NCI-H1694 treated with DMSO at 0.1 percent for 48 hours (cell line): ENCODE data around the gene SLC29A2.

ENCODE experiments used
- DNase-seq: peaks from one replicate; lab custom pipeline; 2025; lab: John Stamatoyannopoulos, UW

Gene SLC29A2

DNA sequence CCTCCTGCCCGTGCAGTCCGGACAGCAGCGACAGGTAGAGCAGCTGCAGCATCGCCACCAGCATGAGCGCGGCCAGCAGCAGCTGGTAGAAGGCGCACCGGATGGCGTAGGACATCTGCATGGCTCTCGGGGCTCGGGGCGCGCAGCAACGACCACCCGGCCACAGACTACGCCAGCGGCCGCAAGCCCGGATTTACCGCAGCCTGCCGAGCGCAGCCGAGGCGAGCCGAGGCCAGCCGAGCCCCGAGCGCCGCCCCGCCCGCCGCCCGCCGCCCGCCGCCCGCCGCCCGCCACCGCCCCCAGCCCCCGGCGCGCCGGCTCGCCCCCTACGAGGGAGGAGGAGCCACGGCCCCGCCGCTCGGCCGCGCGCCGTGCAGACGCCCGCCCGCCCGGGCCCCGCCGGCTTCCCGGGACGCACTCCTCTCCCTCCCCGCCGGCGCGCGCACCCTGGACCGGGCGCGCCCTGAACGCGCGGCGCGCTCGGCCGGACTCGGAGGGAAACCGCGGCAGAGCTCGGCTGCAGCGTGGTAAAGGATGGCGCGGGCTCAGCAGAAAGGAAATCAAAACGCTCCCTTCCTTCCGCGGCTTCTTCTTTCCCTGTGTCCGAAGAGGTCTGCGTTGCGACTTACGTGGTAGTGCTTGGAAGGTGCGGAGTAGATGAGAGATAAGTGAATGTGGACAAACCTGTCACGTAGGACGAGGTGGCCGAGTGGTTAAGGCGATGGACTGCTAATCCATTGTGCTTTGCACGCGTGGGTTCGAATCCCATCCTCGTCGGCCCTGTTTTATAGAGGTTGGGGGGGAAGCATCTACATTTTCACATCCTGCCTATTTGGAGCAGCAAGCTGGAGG lies 23.9 kb downstream of the SLC29A2 start, which contains the start of gene B4GAT1:
TSS of gene B4GAT1 (minus strand) at position 205 of the 852 bp plus-strand sequence. CDS start at position 121, 84 bp downstream.
- peak; percentile 70 for DNase-seq

DNA sequence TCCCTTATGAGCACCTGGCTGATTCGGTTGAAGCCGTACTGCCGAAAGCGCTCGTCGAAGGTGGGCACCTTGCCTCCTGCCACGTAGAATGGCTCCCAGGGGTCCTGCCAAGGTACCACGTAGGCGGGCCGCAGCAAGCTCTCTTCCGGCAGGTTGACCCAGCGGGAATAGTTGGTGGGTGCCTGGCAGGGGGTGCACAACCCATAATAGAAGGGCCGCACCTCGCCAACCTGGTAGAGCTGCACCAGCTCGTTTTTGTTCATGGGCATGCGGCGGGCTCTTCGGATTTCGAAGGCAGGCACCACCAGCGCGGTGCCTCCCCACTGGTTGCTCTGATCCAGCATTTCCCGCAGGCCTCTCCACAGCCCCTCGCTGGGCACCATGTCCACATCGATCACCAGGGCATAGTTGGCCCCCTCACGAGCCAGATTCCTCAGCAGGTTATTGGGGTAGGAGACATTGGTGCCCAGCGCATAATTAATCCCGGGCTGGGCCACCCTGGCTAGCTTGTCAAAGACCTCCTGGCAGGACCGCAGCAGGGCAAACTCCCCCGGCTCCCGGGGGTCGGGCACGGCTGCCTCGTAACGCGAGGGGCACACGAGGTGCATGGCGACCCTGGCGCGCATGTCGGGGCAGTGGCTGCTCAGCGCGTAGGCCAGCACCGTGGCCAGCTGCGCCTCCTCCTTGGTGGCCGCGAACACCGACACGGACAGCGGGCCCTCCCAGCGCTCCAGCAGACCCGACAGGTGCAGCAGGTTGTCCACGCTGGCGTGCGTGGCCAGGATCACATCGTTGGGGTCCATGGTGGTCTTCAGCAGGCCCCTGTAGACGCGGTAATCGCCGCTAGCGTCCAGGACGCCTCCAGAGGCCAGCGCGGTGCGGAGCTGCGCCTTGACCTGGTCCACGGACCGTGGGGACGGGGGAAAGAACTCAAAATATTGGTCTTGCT lies 24.8 kb downstream of the SLC29A2 start:
- no peak for DNase-seq

DNA sequence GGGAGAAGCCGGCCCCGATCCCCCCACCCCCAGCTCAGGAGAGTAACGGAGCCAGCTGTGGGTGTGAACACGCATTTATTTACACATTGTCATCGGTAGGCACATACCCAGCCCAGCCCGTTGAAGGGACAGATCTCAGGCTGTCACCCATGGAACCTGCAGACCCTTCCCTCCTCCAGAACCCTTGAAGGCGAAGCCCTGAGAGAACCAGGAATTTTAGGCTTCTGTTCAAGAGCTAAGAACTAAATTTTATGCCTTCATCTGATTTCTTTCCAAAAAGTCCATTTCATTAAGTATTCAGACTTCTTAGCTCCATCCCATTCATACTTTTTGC lies 26.3 kb downstream of the SLC29A2 start:
- no peak for DNase-seq

GRCh38 chr11:66344550-66345315 lies 26.8 kb downstream of the SLC29A2 start, which contains the start of gene BRMS1:
Gene BRMS1 (minus strand): TSS chr11:66345104. CDS start chr11:66342234, 2,870 bp downstream.
- DNase-seq: peak; percentile 83

- DNase-seq: no peak
Observed at GRCh38 chr11:66343176-66343575, 28.4 kb downstream of the SLC29A2 start.

GRCh38 chr11:66341502-66342126 lies 29.9 kb downstream of the SLC29A2 start:
- no peak for DNase-seq

- DNase-seq: no peak
Observed at GRCh38 chr11:66340596-66341501, 30.7 kb downstream of the SLC29A2 start.

DNA sequence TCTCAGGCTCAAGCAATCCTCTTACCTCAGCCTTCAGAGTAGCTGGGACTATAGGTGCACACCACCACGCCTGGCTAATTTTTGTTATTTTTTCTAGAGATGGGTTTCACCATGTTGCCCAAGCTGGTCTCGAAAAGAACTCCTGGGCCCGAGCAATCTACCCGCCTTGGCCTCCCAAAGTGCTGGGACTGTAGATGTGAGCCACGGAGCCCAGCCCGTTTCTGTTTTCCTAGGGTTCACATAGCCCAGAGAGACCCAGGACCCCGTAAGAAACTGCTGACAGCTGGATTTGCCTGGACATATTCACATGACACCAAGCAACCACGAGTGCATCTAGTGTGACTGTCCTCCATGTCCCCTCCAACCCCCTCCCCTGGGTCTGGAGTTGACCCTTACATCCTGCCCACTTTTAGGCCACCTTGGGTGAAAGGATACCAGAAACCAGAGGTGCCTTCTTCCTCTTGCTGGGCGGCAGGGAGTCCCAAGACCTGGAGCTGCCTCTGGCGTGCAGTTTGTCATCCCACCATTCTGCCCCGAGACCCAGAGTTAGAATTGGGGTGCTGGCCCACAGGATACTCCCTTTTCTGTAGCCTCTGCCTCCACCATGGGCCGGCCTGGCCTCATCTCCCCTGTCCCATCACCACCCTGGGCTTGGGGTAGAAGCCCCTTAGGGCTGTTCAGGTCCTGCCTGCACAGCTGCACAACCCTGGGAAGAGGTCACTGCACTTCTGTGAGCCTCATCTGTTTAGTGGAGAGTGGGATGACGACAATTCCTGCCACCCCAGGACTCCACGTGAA lies 31.7 kb downstream of the SLC29A2 start:
- no peak for DNase-seq

- no peak for DNase-seq
Observed at GRCh38 chr11:66339162-66339675, 32.3 kb downstream of the SLC29A2 start.

GRCh38 chr11:66338276-66339161 lies 33.0 kb downstream of the SLC29A2 start:
- no peak for DNase-seq

DNA sequence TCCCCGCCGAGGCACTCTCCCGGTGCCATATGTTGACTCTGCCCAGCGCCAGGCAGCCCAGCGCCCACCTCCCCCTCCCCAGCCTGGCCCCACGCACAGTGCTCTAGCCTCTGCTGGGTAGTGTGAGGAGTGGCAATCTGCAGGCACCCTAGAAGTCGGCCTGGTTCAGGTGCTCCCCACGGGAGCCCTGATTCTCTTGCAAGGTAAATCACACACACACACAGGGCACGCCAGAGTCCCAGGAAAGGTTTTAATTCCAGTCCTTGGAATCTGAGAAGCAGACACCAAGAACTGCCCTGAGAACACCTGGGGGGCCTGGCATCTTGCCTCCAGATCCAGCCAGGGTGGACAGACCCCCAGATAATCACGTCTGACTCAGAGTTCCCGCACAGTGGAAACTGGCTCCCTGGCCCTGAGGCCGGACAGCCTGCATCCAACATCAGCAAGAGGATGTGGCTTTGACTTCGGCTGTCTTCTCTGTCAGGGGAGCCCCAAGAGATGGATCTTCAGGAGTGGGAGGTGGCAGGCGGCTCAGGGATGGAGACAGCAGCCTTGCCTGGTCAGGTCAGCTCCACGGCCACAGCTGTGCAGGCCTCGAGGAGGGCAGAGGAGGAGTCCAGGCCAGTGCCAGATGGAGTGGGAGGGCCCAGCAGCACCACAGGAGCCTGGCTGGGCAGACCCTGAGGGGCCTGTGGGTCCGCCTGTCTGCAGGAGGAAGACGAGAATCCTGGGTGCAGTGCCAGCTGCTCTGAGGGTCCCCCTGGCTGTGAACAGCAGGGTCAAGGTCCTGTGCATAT lies 34.3 kb downstream of the SLC29A2 start:
- peak; percentile 30 for DNase-seq

DNA sequence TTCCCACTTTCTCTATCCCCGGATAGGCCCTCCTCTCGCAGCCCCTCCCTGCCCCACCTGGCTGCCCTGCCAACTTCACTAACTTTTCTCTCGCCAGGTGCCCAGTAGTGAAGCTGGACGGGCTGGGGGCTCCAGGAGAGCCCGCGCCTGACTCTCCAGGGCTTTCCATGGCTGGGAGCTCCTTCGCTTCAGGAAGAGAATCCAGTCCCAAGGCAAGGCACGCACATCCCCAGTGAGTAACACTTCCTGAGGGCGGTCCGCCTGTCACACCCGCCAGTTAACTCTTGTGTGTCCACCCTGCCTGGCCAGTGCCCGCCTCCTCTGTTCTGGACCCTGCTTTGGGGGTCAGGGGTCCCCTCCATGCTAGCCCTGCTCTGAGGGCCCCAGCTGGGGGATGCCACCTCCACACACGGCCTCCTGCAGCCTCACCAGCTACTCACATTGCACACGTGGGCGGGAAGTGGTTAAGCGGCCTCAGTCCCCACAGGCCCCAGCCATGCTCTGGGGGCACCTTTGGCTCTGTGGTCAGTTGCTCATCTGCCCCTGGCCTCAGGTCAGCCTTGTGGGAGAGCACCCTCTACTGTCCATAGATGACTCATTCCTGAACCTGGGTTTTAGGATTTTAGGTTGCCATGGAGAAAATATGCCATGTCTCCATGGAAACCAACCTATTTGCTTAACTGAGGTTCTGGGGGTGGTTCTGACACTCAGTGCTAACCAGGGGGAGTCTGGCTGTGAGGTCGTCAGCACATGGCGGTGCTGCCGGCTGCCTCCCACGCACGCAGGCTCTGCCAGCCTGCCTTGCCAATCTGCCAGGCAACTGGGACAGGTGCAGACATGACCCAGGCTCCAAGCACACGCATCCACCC lies 35.1 kb downstream of the SLC29A2 start, which contains the start of gene RIN1:
TSS of gene RIN1 (minus strand) at position 201 of the 869 bp plus-strand sequence. CDS start at position 169, 32 bp downstream.
- peak; percentile 95 for DNase-seq

GRCh38 chr11:66335531-66336233 lies 35.9 kb downstream of the SLC29A2 start:
- DNase-seq: no peak

GRCh38 chr11:66334605-66335442 lies 36.7 kb downstream of the SLC29A2 start:
- peak; percentile 25 for DNase-seq
